Measurements from ENCODE around the gene EVI5. TPM values are rescaled to one million over a fixed set of nuclear protein-coding genes. Genes with fewer than 3 reads are reported as not detected.

The EVI5 gene
- total RNA-seq, 2 experiments from 2014 or later: 25.7 to 27.9 TPM

DNA sequence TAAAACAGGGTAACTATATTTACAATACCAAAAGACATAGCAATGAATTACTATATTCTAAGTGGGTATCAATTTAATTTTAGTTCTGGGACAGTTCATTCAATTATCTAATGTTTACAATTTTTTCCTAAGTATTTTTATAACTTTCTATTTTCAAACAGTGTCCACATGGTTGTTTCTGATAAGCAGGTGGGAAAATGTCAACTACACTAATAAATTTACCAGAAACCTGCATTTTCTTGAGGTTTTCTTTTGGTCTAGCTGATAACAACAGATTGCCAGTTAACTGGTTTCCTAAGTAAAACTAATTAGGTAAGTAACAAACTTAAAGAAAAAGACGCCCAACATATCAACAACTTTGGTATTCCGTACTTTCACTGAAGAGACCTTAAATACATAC lies 213.3 kb downstream of the EVI5 start:
- Mint-ChIP-seq H3K27me3 (no peaks in the 10 kb centered on the region), H3K36me3 (ENCODE audit: low read depth) (peaks cover 70% of the 10 kb centered on the region), H3K4me3 (peak overlapping the region; percentile 34), H3K9me3 (no peaks in the 10 kb centered on the region), H3K27ac (no peak overlapping the region), H3K4me1 (ENCODE audit: low read depth) (peaks cover 58% of the 10 kb centered on the region)
- DNase-seq (no peak), ATAC-seq (no peak)
- TF ChIP-seq, protein P1, sequence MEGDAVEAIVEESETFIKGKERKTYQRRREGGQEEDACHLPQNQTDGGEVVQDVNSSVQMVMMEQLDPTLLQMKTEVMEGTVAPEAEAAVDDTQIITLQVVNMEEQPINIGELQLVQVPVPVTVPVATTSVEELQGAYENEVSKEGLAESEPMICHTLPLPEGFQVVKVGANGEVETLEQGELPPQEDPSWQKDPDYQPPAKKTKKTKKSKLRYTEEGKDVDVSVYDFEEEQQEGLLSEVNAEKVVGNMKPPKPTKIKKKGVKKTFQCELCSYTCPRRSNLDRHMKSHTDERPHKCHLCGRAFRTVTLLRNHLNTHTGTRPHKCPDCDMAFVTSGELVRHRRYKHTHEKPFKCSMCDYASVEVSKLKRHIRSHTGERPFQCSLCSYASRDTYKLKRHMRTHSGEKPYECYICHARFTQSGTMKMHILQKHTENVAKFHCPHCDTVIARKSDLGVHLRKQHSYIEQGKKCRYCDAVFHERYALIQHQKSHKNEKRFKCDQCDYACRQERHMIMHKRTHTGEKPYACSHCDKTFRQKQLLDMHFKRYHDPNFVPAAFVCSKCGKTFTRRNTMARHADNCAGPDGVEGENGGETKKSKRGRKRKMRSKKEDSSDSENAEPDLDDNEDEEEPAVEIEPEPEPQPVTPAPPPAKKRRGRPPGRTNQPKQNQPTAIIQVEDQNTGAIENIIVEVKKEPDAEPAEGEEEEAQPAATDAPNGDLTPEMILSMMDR (IDR thresholded peaks at IDR 0.05): no peak
- CTCF ChIA-PET: interaction anchor here (1.2 to 2.2 kb wide), 4 partner anchors 9 to 86 kb away, joined by 3 to 6 read pairs (median 4); no protein-coding TSS in a partner anchor
- POLR2A ChIA-PET: interaction anchor here (1.1 to 1.3 kb wide), 3 partner anchors 14 to 86 kb away, joined by 3 to 4 read pairs (median 3); no protein-coding TSS in a partner anchor
- intact Hi-C loops (cut with micrococcal nuclease): no loop called here

DNA sequence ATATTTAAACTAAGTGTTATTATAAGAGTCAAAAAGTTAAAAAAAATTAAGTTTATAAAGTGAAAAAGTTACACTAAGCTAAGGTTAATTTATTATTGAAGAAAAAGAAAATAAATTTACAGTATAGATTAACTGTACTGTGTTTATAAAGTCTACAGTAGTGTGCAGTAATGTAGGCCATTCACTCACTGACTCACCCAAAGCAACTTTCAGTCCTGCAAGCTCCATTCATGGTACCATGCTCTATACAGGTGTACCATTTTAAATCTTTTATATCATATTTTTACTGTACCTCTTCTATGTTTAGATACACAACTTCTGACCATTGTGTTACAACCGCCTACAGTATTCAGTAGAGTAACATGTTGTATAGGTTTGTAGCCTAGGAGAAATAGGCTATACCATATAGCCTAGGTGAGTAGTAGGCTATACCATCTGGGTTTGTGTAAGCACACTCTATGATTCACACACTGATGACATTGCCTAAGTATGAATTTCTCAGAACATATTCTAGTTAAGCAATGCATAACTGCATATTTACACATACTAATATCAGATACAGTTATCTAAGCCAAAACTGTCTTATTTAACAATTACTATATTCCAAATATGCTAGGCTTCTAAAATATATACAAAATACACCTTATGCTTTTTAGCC lies 217.6 kb downstream of the EVI5 start:
- peaks cover 55% of the 10 kb centered on the region for H3K36me3 Mint-ChIP-seq (ENCODE audit: low read depth)
- ATAC-seq: peak; percentile 64
- ChIA-PET POLR2A (interaction anchor here (0.7 to 1.5 kb wide), 3 partner anchors 13 to 83 kb away, joined by 3 to 5 read pairs (median 4); no protein-coding TSS in a partner anchor), CTCF (interaction anchor here (0.5 to 1.3 kb wide), 2 partner anchors 13 to 29 kb away, joined by 3 read pairs; no protein-coding TSS in a partner anchor)
- H3K27ac Mint-ChIP-seq: no peak overlapping the region
- DNase-seq: no peak
- H3K27me3 Mint-ChIP-seq: no peaks in the 10 kb centered on the region
- no peak overlapping the region for H3K4me3 Mint-ChIP-seq
- no peaks in the 10 kb centered on the region for H3K9me3 Mint-ChIP-seq
- intact Hi-C loops (cut with micrococcal nuclease): no loop called here
- peaks cover 53% of the 10 kb centered on the region for H3K4me1 Mint-ChIP-seq (ENCODE audit: low read depth)
- TF ChIP-seq, protein P1 (IDR thresholded peaks at IDR 0.05): no peak

DNA sequence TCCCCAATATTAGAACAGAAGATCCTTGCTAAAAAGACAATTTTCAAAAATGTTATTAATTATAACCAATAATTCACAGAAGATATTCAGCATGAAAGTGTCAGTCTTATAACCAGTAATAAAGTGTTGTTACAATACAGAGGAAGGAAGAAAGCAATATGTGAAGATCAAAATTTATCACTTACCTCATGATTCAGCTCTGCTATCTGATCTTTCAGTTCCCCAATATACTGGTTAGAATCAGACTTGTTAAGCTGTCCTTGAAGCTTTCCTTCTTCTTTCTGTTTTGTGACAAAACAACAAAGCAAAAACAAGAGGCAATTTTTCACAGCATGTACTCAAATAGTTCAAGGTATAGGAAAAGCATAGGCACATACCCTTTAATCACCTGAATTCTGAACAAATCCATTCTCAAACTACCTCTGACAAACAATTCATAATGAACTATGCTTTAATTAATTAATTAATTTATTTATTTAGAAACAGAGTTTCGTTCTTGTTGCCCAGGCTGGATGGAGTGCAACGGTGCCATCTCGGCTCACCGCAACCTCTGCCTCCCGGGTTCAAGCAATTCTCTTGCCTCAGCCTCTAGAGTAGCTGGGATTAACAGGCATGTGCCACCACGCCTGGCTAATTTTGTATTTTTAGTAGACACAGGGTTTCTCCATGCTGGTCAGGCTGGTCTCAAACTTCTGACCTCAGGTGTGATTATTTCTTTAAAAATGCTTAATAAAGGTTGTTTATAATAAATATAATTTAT lies 221.3 kb downstream of the EVI5 start:
- TF ChIP-seq, protein P1 (IDR thresholded peaks at IDR 0.05): no peak
- POLR2A ChIA-PET: interaction anchor here (0.6 to 0.9 kb wide), 2 partner anchors 11 to 20 kb away, joined by 3 to 4 read pairs; no protein-coding TSS in a partner anchor
- H3K4me3 Mint-ChIP-seq: no peak overlapping the region
- no peaks in the 10 kb centered on the region for H3K9me3 Mint-ChIP-seq
- ATAC-seq (peak; percentile 31), DNase-seq (no peak)
- intact Hi-C loops (cut with micrococcal nuclease): no loop called here
- H3K4me1 Mint-ChIP-seq (ENCODE audit: low read depth): peaks cover 30% of the 10 kb centered on the region
- peaks cover 48% of the 10 kb centered on the region for H3K36me3 Mint-ChIP-seq (ENCODE audit: low read depth)
- H3K27ac Mint-ChIP-seq: no peak overlapping the region
- CTCF ChIA-PET: interaction anchor here (0.7 to 1.8 kb wide), 4 partner anchors 9 to 466 kb away, joined by 3 to 4 read pairs (median 3); no protein-coding TSS in a partner anchor
- H3K27me3 Mint-ChIP-seq: no peaks in the 10 kb centered on the region

DNA sequence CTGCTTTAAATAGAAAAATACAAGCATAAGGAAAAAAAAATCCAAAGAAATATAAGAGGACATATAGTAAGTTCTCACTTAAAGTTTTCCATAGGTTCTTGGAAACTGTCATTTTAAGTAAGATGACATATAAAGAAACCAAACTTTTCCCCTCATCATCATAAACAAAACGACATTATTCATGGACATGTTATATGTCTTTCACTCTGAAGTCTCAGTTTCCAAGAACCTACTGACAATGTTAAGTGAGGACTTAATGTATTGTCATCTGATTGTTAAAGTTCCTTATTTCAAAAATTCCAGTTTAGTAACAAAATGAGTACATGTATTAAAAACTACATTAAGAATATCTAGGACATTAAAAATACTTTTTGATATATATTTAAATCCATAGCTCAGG lies 228.6 kb downstream of the EVI5 start:
- ATAC-seq (peak; percentile 17), DNase-seq (no peak)
- Mint-ChIP-seq H3K27ac (peak overlapping the region; percentile 67), H3K4me1 (ENCODE audit: low read depth) (peaks cover 40% of the 10 kb centered on the region), H3K4me3 (no peak overlapping the region), H3K36me3 (ENCODE audit: low read depth) (peaks cover 68% of the 10 kb centered on the region), H3K27me3 (no peaks in the 10 kb centered on the region), H3K9me3 (no peaks in the 10 kb centered on the region)
- ChIA-PET POLR2A (interaction anchor here (0.7 to 1.2 kb wide), 2 partner anchors 16 to 19 kb away, joined by 3 to 4 read pairs; no protein-coding TSS in a partner anchor), CTCF (interaction anchor here (1.0 to 1.2 kb wide), 2 partner anchors 19 to 74 kb away, joined by 3 to 4 read pairs; no protein-coding TSS in a partner anchor)
- TF ChIP-seq, protein P1 (IDR thresholded peaks at IDR 0.05): no peak
- intact Hi-C loops (cut with micrococcal nuclease): no loop called here

Data from activated CD8-positive, alpha-beta T cell treated with anti-CD3 and anti-CD28 coated beads for 36 hours (primary cell).